SK-N-MC (cell line): ENCODE results near the gene SYCE3.
A peak's percentile ranks its signal among the peaks of the same experiment; 100 is the strongest.

ENCODE experiments used
- EZH2 ChIP-seq: fragments of 200-600 bp; sonication (generic); IDR thresholded peaks from one replicate; pipeline ENCODE4 v1.6.1; 2017; ENCODE audit warnings: antibody characterized with exemption
- POLR2AphosphoS5 ChIP-seq: IDR thresholded peaks from 2 replicates; pipeline ENCODE4 v1.6.1; 2012; ENCODE audit warnings: mild to moderate bottlenecking, low read depth, low read length, borderline replicate concordance

GRCh38 chr22:50562523-50563412 lies at the start of gene SYCE3:
- TF ChIP-seq POLR2AphosphoS5 (peak; percentile 73), EZH2 (no peak)
